ENCODE measurements around the gene MPO.

GRCh38 chr17:58252141-58252540 lies 28.6 kb downstream of the MPO start:
- no peak for TF ChIP-seq CTCF (IDR thresholded peaks at IDR 0.05)
- no peak for TF ChIP-seq POLR2A (IDR thresholded peaks at IDR 0.05)
